Right lobe of liver (tissue), 4 donors: ENCODE results near the gene NME9.

Experiments
- CTCF ChIP-seq, 4 donors: fragments of 200-600 bp in 3 of 4; fragments of 450-650 bp in 1 of 4; IDR thresholded peaks; one replicate each; pipeline versions ENCODE4 v1.5.1 to v1.8.0; 2016 to 2022; ENCODE audit warnings: antibody characterized with exemption in 4 of 4, mild to moderate bottlenecking in 2 of 4
- POLR2A ChIP-seq: fragments of 450-650 bp; IDR thresholded peaks from one replicate; pipeline ENCODE4 v1.6.1; 2017; ENCODE audit warnings: antibody characterized with exemption, mild to moderate bottlenecking
- donor health status: DM: no; HTN: no; CAD: no.
- donor health status: DM: no; HTN: no; CAD: no.
- donor health status: DM: no; HTN: yes; CAD: no.

- TF ChIP-seq POLR2A (no peak), CTCF (IDR thresholded peaks at IDR 0.05) (no peak)
These were observed 31.9 kb upstream of the NME9 start for GRCh38 chr3:138361561-138361971.
